IPS-NIHi7 (cell line): ENCODE data around the gene EIF1AX.
A peak's percentile ranks its signal among the peaks of the same experiment; 100 is the strongest.
"Not testable (repeated sequence)": the region's sequence is repeated elsewhere in the genome, so short reads cannot be mapped to it uniquely, and the experiment has no call there.

Experiments
- DNase-seq: peaks from one replicate; pipeline ENCODE4 v3.0.0; 2012; ENCODE audit warnings: mixed read lengths; ENCODE audit errors: extremely low spot score

Gene EIF1AX

DNA sequence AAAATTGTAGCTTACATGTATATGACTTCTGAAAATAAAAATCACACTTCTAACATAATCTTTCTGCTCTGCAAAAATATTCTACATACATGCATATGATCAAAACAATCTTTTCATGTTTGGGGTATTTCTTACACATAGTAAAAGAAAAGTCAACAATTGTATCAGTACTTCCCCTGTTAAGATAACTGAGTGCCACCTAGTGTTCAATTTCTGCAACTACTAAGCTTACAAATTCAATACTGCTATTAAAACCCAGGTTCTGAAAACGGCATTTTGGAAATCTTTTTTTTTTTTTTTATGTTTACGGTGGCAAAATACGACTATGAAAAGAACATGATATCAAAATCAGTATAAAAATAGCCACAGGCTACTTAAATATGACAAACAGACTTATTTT is 14.2 kb downstream of the EIF1AX start:
- not testable (repeated sequence) for DNase-seq

- DNase-seq, result not testable (repeated sequence)
Measured at GRCh38 chrX:20126833-20127232, 14.8 kb downstream of the EIF1AX start.

- DNase-seq, result no peak
Measured at GRCh38 chrX:20124964-20125363, 16.7 kb downstream of the EIF1AX start.

GRCh38 chrX:20118065-20118824 is 23.4 kb downstream of the EIF1AX start:
- no peak for DNase-seq

- peak; percentile 63 for DNase-seq
Measured at GRCh38 chrX:20116577-20117240, 24.9 kb downstream of the EIF1AX start, which contains the start of gene MAP7D2. Gene MAP7D2, minus strand, starts transcription at chrX:20116907. Its CDS starts 28 bp downstream, at chrX:20116879.

DNA sequence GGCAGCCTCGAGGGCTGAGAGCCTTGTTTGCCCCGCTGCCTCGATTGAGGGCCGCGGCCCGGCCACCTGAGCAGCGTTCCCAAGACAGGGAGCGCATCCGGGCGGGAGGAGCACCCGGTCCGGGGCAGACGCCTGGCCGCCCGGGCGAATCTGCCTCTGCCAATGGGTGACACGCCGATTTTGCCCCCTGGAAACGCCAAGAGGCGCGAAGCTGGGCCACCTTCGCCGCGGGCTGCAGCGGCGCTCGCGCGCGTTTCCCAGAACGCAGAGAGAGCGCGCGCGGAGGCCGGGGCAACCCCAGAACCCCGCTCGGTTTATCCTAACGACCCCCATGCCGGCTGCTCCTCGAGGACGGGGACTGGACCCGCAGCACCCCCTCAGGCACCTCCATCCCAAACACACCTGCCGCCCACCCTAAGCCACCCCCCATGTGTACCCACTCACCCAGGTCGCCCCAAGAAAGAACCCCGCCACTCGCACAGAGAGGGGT is 25.5 kb downstream of the EIF1AX start:
- DNase-seq, result peak; percentile 61

GRCh38 chrX:20112022-20112774 is 29.4 kb downstream of the EIF1AX start:
- no peak for DNase-seq

- no peak for DNase-seq
Measured at GRCh38 chrX:20111271-20111670, 30.4 kb downstream of the EIF1AX start.

GRCh38 chrX:20101934-20102581 is 39.6 kb downstream of the EIF1AX start:
- DNase-seq, result no peak

- no peak for DNase-seq
Measured at GRCh38 chrX:20091499-20091898, 50.1 kb downstream of the EIF1AX start.

- DNase-seq, result no peak
Measured at GRCh38 chrX:20089845-20090244, 51.8 kb downstream of the EIF1AX start.

GRCh38 chrX:20080277-20080676 is 61.4 kb downstream of the EIF1AX start:
- DNase-seq, result no peak
